CD4-positive, CD25-positive, alpha-beta regulatory T cell (primary cell): ENCODE measurements around the gene KIFAP3. TPM values are rescaled to one million over a fixed set of nuclear protein-coding genes. Genes with fewer than 3 reads are reported as not detected.
A peak's percentile ranks its signal among the peaks of the same experiment; 100 is the strongest.

Experiments used
- ATAC-seq, 2 donors: fragments of 150-1000 bp; cut with Tn5 transposase; one replicate each; pipeline ENCODE4 v1.10.0; 2021; ENCODE audit warnings: low read depth in 2 of 2, moderate number of reproducible peaks in 2 of 2, moderate library complexity in 1 of 2
- DNase-seq, 3 donors: peaks; one replicate each; pipeline versions ENCODE4 v3.0.0 to v3.0.0-alpha.2; 2012 to 2022; ENCODE audit warnings: mixed read lengths in 1 of 3
- H3K27ac ChIP-seq: one replicate; pipeline ENCODE4 v1.7.0; 2013; ENCODE audit warnings: mild to moderate bottlenecking, low read length; ENCODE audit not compliant: insufficient read depth, poor library complexity, severe bottlenecking
- H3K27me3 ChIP-seq: one replicate; pipeline ENCODE4 v1.7.0; 2013; ENCODE audit warnings: low read length; ENCODE audit not compliant: control insufficient read depth, insufficient read depth
- H3K36me3 ChIP-seq: one replicate; pipeline ENCODE4 v1.7.0; 2013; ENCODE audit warnings: mild to moderate bottlenecking, low read length, moderate library complexity; ENCODE audit not compliant: control insufficient read depth, insufficient read depth
- H3K4me1 ChIP-seq: 2 replicates; pipeline ENCODE4 v1.7.0; 2013; ENCODE audit warnings: mild to moderate bottlenecking, low read length; ENCODE audit not compliant: insufficient read depth, control insufficient read depth, poor library complexity, severe bottlenecking
- H3K4me3 ChIP-seq: one replicate; pipeline ENCODE4 v1.7.0; 2013; ENCODE audit warnings: low read depth, mild to moderate bottlenecking, low read length, moderate library complexity
- H3K9me3 ChIP-seq, 2 experiments: 1 replicate in 1 of 2; 2 replicates in 1 of 2; pipeline ENCODE4 v1.7.0; 2013; ENCODE audit warnings: low read length in 2 of 2, mild to moderate bottlenecking in 1 of 2, moderate library complexity in 1 of 2; ENCODE audit not compliant: control insufficient read depth in 2 of 2
- H3K27ac Mint-ChIP-seq, 3 donors: one replicate each; pipeline ENCODE4 v1.8.0; 2020 to 2022; ENCODE audit warnings: mild to moderate bottlenecking in 3 of 3, mixed read lengths in 3 of 3, moderate library complexity in 2 of 3
- H3K27me3 Mint-ChIP-seq: one replicate; pipeline ENCODE4 v1.8.0; 2022; ENCODE audit warnings: mild to moderate bottlenecking, mixed read lengths
- H3K36me3 Mint-ChIP-seq: one replicate; pipeline ENCODE4 v1.8.0; 2020; ENCODE audit warnings: mixed read lengths
- H3K4me1 Mint-ChIP-seq, 4 donors: one replicate each; pipeline ENCODE4 v1.8.0; 2020 to 2022; ENCODE audit warnings: mixed read lengths in 4 of 4, mild to moderate bottlenecking in 1 of 4
- H3K4me3 Mint-ChIP-seq, 4 donors: one replicate each; pipeline ENCODE4 v1.8.0; 2020 to 2022; ENCODE audit warnings: mild to moderate bottlenecking in 4 of 4, mixed read lengths in 4 of 4, moderate library complexity in 3 of 4
- H3K9me3 Mint-ChIP-seq, 7 donors: one replicate each; pipeline ENCODE4 v1.8.0; 2020 to 2022; ENCODE audit warnings: mixed read lengths in 7 of 7, mild to moderate bottlenecking in 3 of 7, moderate library complexity in 2 of 7
- polyA plus RNA-seq, 4 donors: library from polyadenylated mRNA; unstranded; fragments of 300-500 nt; fragmentation: Illumina TruSeq; gene quantifications; one replicate each; pipeline ENCODE4 v1.2.3, GENCODE V29; 2021
- total RNA-seq: library from RNA; stranded (reverse); gene quantifications from one replicate; pipeline ENCODE4 v1.2.3, GENCODE V29; 2022

The KIFAP3 gene
- total and polyA plus RNA-seq, 5 donors from 2014 or later = 12.8 to 21.9 (median 18.0) TPM

GRCh38 chr1:169892176-169892926 is 182.1 kb downstream of the KIFAP3 start:
- Histone ChIP-seq H3K27ac (peak overlapping the region; percentile 98), H3K9me3 (no peaks in the 10 kb centered on the region), H3K4me1 (peaks cover 26% of the 10 kb centered on the region), H3K27me3 (peaks cover 2% of the 10 kb centered on the region), H3K36me3 (peaks cover 10% of the 10 kb centered on the region), H3K4me3 (peak overlapping the region; percentile 96)
- no peaks in the 10 kb centered on the region for H3K9me3 Mint-ChIP-seq
- H3K4me3 Mint-ChIP-seq = peak overlapping the region; percentile 94 to 97 (median 95)
- H3K27me3 Mint-ChIP-seq = peaks cover 6% of the 10 kb centered on the region
- peak overlapping the region; percentile 88 to 100 (median 90) for H3K27ac Mint-ChIP-seq
- DNase-seq = no peak
- peaks cover 10% of the 10 kb centered on the region for H3K36me3 Mint-ChIP-seq
- ATAC-seq = no peak
- H3K4me1 Mint-ChIP-seq = peaks cover 40 to 58% (median 51%) of the 10 kb centered on the region in 4 donors

- Histone ChIP-seq H3K9me3 (no peaks in the 10 kb centered on the region), H3K27me3 (peaks cover 2% of the 10 kb centered on the region), H3K4me3 (peak overlapping the region; percentile 96), H3K27ac (peak overlapping the region; percentile 98), H3K36me3 (peaks cover 17% of the 10 kb centered on the region), H3K4me1 (peaks cover 26% of the 10 kb centered on the region)
- Mint-ChIP-seq H3K9me3 (no peaks in the 10 kb centered on the region), H3K4me1 (peaks cover 40 to 64% (median 55%) of the 10 kb centered on the region in 4 donors), H3K27ac (peak overlapping the region; percentile 69 to 100 (median 93)), H3K36me3 (peaks cover 14% of the 10 kb centered on the region), H3K4me3 (peak overlapping the region; percentile 94 to 97 (median 95)), H3K27me3 (peaks cover 1% of the 10 kb centered on the region)
- DNase-seq (no peak), ATAC-seq (no peak)
These were observed 183.0 kb downstream of the KIFAP3 start for GRCh38 chr1:169891539-169891885.

- peak; percentile 16 to 18 for ATAC-seq
- DNase-seq = peak; percentile 24 to 69 (median 45)
- peaks cover 40 to 68% (median 58%) of the 10 kb centered on the region in 4 donors for H3K4me1 Mint-ChIP-seq
- peak overlapping the region; percentile 69 to 100 (median 93) for H3K27ac Mint-ChIP-seq
- Histone ChIP-seq H3K27me3 (no peaks in the 10 kb centered on the region), H3K9me3 (no peaks in the 10 kb centered on the region), H3K36me3 (peaks cover 22% of the 10 kb centered on the region), H3K27ac (peak overlapping the region; percentile 98), H3K4me1 (peaks cover 26% of the 10 kb centered on the region), H3K4me3 (peak overlapping the region; percentile 96)
- peaks cover 18% of the 10 kb centered on the region for H3K36me3 Mint-ChIP-seq
- H3K9me3 Mint-ChIP-seq = no peaks in the 10 kb centered on the region
- peak overlapping the region; percentile 94 to 97 (median 95) for H3K4me3 Mint-ChIP-seq
- no peaks in the 10 kb centered on the region for H3K27me3 Mint-ChIP-seq
These were observed 183.5 kb downstream of the KIFAP3 start for GRCh38 chr1:169890761-169891538.

GRCh38 chr1:169889871-169890270 is 184.6 kb downstream of the KIFAP3 start:
- Mint-ChIP-seq H3K9me3 (no peaks in the 10 kb centered on the region), H3K27ac (peak overlapping the region; percentile 8 to 100 (median 48)), H3K36me3 (peaks cover 25% of the 10 kb centered on the region), H3K4me1 (peaks cover 45 to 72% (median 65%) of the 10 kb centered on the region in 4 donors), H3K4me3 (peak overlapping the region in 3 of 4 donors; percentile 34 to 46 (median 37)), H3K27me3 (no peaks in the 10 kb centered on the region)
- ATAC-seq = no peak
- peaks cover 31% of the 10 kb centered on the region for H3K36me3 ChIP-seq
- peaks cover 26% of the 10 kb centered on the region for H3K4me1 ChIP-seq
- no peak overlapping the region for H3K27ac ChIP-seq
- H3K4me3 ChIP-seq = peak overlapping the region; percentile 23
- H3K27me3 ChIP-seq = no peaks in the 10 kb centered on the region
- DNase-seq = no peak
- H3K9me3 ChIP-seq = no peaks in the 10 kb centered on the region

- no peak overlapping the region for H3K27ac Mint-ChIP-seq
- H3K36me3 ChIP-seq = peaks cover 47% of the 10 kb centered on the region
These were observed 187.6 kb downstream of the KIFAP3 start for GRCh38 chr1:169886931-169887330.

GRCh38 chr1:169886422-169886821 is 188.1 kb downstream of the KIFAP3 start:
- no peaks in the 10 kb centered on the region for H3K27me3 ChIP-seq
- H3K4me3 ChIP-seq = no peak overlapping the region
- Mint-ChIP-seq H3K4me3 (no peak overlapping the region), H3K9me3 (no peaks in the 10 kb centered on the region), H3K27me3 (no peaks in the 10 kb centered on the region), H3K4me1 (peaks cover 35 to 65% (median 55%) of the 10 kb centered on the region in 4 donors), H3K36me3 (peaks cover 40% of the 10 kb centered on the region), H3K27ac (no peak overlapping the region)
- peaks cover 11% of the 10 kb centered on the region for H3K4me1 ChIP-seq
- H3K36me3 ChIP-seq = peaks cover 49% of the 10 kb centered on the region
- ATAC-seq (no peak), DNase-seq (no peak)
- no peak overlapping the region for H3K27ac ChIP-seq
- no peaks in the 10 kb centered on the region for H3K9me3 ChIP-seq

More at GRCh38 chr1:169886931-169887330, 187.6 kb downstream of the KIFAP3 start:
- Histone ChIP-seq H3K4me1 (peaks cover 17% of the 10 kb centered on the region), H3K27ac (no peak overlapping the region), H3K9me3 (no peaks in the 10 kb centered on the region), H3K27me3 (no peaks in the 10 kb centered on the region), H3K4me3 (no peak overlapping the region)
- DNase-seq (no peak), ATAC-seq (no peak)
- peaks cover 37% of the 10 kb centered on the region for H3K36me3 Mint-ChIP-seq
- H3K4me3 Mint-ChIP-seq = no peak overlapping the region
- no peaks in the 10 kb centered on the region for H3K9me3 Mint-ChIP-seq
- H3K27me3 Mint-ChIP-seq = no peaks in the 10 kb centered on the region
- peaks cover 39 to 67% (median 57%) of the 10 kb centered on the region in 4 donors for H3K4me1 Mint-ChIP-seq

- Mint-ChIP-seq H3K9me3 (no peaks in the 10 kb centered on the region), H3K4me1 (peaks cover 27 to 59% (median 47%) of the 10 kb centered on the region in 4 donors), H3K36me3 (peaks cover 43% of the 10 kb centered on the region), H3K4me3 (peak overlapping the region in 1 of 4 donors; percentile 73), H3K27ac (peak overlapping the region in 1 of 3 donors; percentile 64), H3K27me3 (no peaks in the 10 kb centered on the region)
- Histone ChIP-seq H3K27ac (no peak overlapping the region), H3K4me1 (no peaks in the 10 kb centered on the region), H3K9me3 (no peaks in the 10 kb centered on the region), H3K4me3 (no peak overlapping the region), H3K27me3 (no peaks in the 10 kb centered on the region), H3K36me3 (peaks cover 49% of the 10 kb centered on the region)
- ATAC-seq = no peak
- no peak for DNase-seq
These were observed 189.3 kb downstream of the KIFAP3 start for GRCh38 chr1:169885207-169885606.
